ENCODE data around the gene TAF5L.

GRCh38 chr1:229655781-229656180, 29.9 kb upstream of the TAF5L start:
- TF ChIP-seq ETV6 (conservative IDR thresholded peaks at IDR 0.05 in 1 of 2, IDR thresholded peaks at IDR 0.05 in 1 of 2; ENCODE audit: borderline replicate concordance in 1 of 2, low read depth in 1 of 2) (no peak), NR2C2 (IDR thresholded peaks at IDR 0.05; ENCODE audit: borderline replicate concordance, control insufficient read depth, insufficient read length, low read depth) (no peak), NFYB (IDR thresholded peaks at IDR 0.05; ENCODE audit: insufficient read depth, low read depth, low read length) (no peak), SP1 (IDR thresholded peaks at IDR 0.05; ENCODE audit: low read depth, low read length) (no peak), POLR2AphosphoS5 (IDR thresholded peaks at IDR 0.05; ENCODE audit: low read length) (no peak), CTCF (IDR thresholded peaks at IDR 0.05 in 2 of 3, conservative IDR thresholded peaks at IDR 0.05 in 1 of 3; ENCODE audit: control insufficient read depth in 2 of 3, extremely low read depth in 1 of 3, insufficient read depth in 1 of 3, low read depth in 3 of 3, low read length in 3 of 3) (no peak), CEBPB (IDR thresholded peaks at IDR 0.05; ENCODE audit: borderline replicate concordance in 1 of 2, low read depth in 2 of 2, low read length in 2 of 2) (no peak), REST (IDR thresholded peaks at IDR 0.05; ENCODE audit: low read depth, low read length) (no peak), TARDBP (IDR thresholded peaks at IDR 0.05; ENCODE audit: borderline replicate concordance) (no peak), YY1 (IDR thresholded peaks at IDR 0.05; ENCODE audit: low read depth, low read length) (no peak)

All from GM12878 (cell line).